Measurements from ENCODE around the gene FOXP1.

- TF ChIP-seq POLR2A (IDR thresholded peaks at IDR 0.05; ENCODE audit: low read depth, low read length) (no peak), POLR2AphosphoS5 (IDR thresholded peaks at IDR 0.05; ENCODE audit: low read depth, low read length) (no peak), TAF1 (IDR thresholded peaks at IDR 0.05; ENCODE audit: borderline replicate concordance, low read depth, low read length) (no peak)
Measured at GRCh38 chr3:71235846-71236245, 347.7 kb downstream of the FOXP1 start.

Measured in GM12892 (cell line).